HS-5 (cell line): ENCODE results near the gene IYD.

Experiments
- DNase-seq: peaks from one replicate; pipeline ENCODE4 v3.0.0-alpha.2; 2012; ENCODE audit warnings: low read depth

Gene IYD

GRCh38 chr6:150368762-150369161, at the start of gene IYD:
TSS of gene IYD (plus strand) at chr6:150369012. CDS start at chr6:150369032, 20 bp downstream.
- no peak for DNase-seq

GRCh38 chr6:150319924-150320323, 48.9 kb upstream of the IYD start:
- no peak for DNase-seq

- no peak for DNase-seq
These were observed 48.4 kb upstream of the IYD start for GRCh38 chr6:150320442-150320841.

- no peak for DNase-seq
These were observed 46.3 kb upstream of the IYD start for GRCh38 chr6:150322466-150322871.

- no peak for DNase-seq
These were observed 45.6 kb upstream of the IYD start for GRCh38 chr6:150323205-150323604.

GRCh38 chr6:150324044-150324443, 44.8 kb upstream of the IYD start:
- DNase-seq: no peak

- DNase-seq: no peak
These were observed 43.6 kb upstream of the IYD start for GRCh38 chr6:150325066-150325772.

GRCh38 chr6:150327117-150327774, 41.6 kb upstream of the IYD start:
- no peak for DNase-seq

GRCh38 chr6:150328744-150329405, 39.9 kb upstream of the IYD start:
- DNase-seq: no peak

GRCh38 chr6:150331344-150331743, 37.5 kb upstream of the IYD start:
- no peak for DNase-seq

GRCh38 chr6:150332939-150333584, 35.8 kb upstream of the IYD start:
- DNase-seq: no peak

GRCh38 chr6:150333585-150333941, 35.2 kb upstream of the IYD start:
- DNase-seq: no peak

- peak; percentile 23 for DNase-seq
These were observed 33.7 kb upstream of the IYD start for GRCh38 chr6:150334790-150335783.

- DNase-seq: no peak
These were observed 32.5 kb upstream of the IYD start for GRCh38 chr6:150336299-150336698.

GRCh38 chr6:150336708-150337107, 32.1 kb upstream of the IYD start:
- no peak for DNase-seq

- no peak for DNase-seq
These were observed 26.7 kb upstream of the IYD start for GRCh38 chr6:150342126-150342525.

GRCh38 chr6:150343434-150343833, 25.4 kb upstream of the IYD start:
- no peak for DNase-seq

- no peak for DNase-seq
These were observed 23.0 kb upstream of the IYD start for GRCh38 chr6:150345781-150346180.

GRCh38 chr6:150346346-150346745, 22.5 kb upstream of the IYD start:
- no peak for DNase-seq

GRCh38 chr6:150347845-150348244, 21.0 kb upstream of the IYD start:
- DNase-seq: no peak

GRCh38 chr6:150349546-150349945, 19.3 kb upstream of the IYD start:
- DNase-seq: no peak
